Central memory CD4-positive, alpha-beta T cell (primary cell): ENCODE data around the gene SYT15.
"Not testable (repeated sequence)": the region's sequence is repeated elsewhere in the genome, so short reads cannot be mapped to it uniquely, and the experiment has no call there.

Experiments
- DNase-seq: peaks from one replicate; pipeline ENCODE4 v3.0.0; 2022
- total RNA-seq, 3 experiments: gene quantifications; one replicate each; lab custom pipeline; 2026; lab: John Stamatoyannopoulos, UW

SYT15 gene
- 0 reads per million in 3 experiments for total RNA-seq

GRCh38 chr10:46578474-46579178, at the start of gene SYT15:
TSS of gene SYT15 (plus strand) at chr10:46579128. CDS start at chr10:46579169, 41 bp downstream.
- DNase-seq: not testable (repeated sequence)

DNA sequence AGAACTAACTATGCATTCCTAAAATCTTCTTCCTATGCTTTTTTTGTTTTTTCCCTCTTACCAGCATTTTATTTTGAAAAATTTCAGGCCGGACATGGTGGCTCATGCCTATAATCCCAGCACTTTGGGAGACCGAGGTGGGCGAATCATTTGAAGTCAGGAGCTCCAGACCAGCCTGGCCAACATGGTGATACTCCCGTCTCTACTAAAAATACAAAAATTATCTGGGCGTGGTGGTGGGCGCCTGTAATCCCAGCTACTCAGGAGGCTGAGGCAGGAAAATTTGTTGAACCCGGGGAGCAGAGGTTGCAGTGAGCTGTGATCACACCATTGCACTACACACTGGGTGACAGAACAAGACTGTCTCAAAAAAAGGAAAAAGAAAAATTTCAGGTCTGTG, 49.2 kb upstream of the SYT15 start:
- not testable (repeated sequence) for DNase-seq

GRCh38 chr10:46530249-46531186, 48.4 kb upstream of the SYT15 start:
- DNase-seq: no peak

- DNase-seq: not testable (repeated sequence)
Observed at GRCh38 chr10:46532256-46532655, 46.7 kb upstream of the SYT15 start.

DNA sequence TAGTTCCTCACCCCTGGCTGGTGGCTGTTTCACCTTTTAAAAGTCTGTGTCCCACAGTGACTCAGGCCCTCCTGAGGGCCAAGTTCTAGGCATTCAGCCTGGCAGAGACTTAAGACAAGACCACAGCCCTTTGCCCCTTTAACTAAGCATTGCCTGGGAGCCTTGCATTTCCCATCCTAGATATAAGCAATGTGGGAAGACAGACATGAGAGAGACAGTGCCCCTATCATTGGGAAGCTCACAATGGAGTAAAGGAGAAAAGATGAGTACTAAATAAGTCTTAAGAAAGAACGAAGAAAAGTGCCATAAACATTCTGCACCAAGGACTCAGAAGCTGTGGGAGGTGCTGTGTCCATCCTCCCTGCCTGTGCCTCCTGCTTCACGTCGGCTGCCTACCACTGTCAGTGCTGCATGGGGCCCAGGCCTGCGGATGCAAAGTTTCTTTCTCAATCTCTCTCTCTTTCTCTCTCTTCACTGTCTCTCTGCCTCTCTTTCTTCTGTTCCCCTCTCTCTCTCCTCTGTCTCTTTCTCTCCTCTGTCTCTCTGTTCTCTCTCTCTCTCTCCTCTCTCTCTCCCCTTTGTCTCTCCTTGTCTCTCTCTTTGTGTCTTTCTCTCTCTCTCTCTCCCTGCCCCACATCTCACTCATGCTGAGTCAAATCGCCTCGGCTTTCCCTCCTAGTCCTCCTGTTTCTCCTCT, 44.0 kb upstream of the SYT15 start:
- DNase-seq: no peak

- no peak for DNase-seq
Observed at GRCh38 chr10:46536171-46536570, 42.8 kb upstream of the SYT15 start.

GRCh38 chr10:46536781-46537180, 42.1 kb upstream of the SYT15 start:
- DNase-seq: no peak

- no peak for DNase-seq
Observed at GRCh38 chr10:46537309-46537708, 41.6 kb upstream of the SYT15 start.

DNA sequence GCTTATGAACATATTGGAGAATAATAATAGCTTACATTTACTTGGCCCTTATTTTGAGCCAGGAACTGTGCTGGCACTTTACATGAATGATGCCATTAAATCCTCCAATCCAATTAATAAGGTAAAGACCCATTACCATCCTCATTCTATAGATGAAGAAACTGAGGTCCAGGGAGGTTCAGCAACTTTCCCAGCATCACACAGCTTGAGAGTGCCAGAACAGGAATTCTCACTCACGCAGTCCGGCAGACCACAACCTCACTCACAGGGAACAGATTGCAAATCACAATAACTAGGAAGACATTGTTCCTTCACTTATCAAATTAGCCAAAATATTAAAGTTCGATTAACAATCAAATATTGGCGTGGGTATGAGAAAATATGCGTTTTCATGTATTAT, 40.8 kb upstream of the SYT15 start:
- no peak for DNase-seq

GRCh38 chr10:46538717-46539426, 40.1 kb upstream of the SYT15 start:
- DNase-seq: no peak

- no peak for DNase-seq
Observed at GRCh38 chr10:46539596-46540411, 39.1 kb upstream of the SYT15 start.

- DNase-seq: no peak
Observed at GRCh38 chr10:46540412-46541016, 38.4 kb upstream of the SYT15 start.

GRCh38 chr10:46541017-46541661, 37.8 kb upstream of the SYT15 start:
- no peak for DNase-seq

DNA sequence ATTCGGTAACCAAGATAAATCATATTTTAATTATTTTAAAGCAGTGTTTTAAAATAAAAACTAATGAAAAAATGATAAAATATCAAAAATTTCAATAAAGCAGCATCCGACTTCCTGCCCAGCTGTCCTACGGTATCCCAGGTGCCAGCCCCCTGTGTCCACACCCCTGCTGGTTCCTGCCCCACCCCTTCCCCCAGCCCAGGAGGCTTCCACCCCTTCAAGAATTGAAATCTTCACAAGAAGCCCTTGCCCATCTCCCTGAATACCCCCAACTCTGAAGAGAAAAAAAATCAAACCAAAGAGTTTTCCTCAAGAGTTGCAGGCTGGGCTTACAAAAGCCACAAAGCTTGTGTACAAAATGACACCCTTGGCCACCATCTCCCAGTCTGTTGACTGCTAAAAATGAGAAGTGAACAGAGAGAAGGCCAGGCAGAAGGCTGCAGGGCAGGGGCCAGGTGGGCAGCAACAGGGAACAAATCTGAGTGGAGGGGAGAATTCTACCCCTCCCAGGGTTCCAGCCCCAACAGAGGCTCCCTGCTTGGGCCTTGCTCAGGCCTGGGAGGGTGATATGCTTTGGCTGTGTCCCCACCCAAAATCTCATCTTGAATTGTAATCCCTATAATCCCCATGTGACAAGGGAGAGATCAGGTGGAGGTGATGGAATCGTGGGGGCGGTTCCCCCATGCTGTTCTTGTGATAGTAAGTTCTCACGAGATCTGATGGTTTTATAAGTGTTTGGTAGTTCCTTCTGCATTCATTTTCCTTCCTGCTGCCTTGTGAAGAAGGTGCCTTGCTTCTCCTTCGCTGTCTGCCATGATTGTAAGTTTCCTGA, 37.0 kb upstream of the SYT15 start:
- no peak for DNase-seq

DNA sequence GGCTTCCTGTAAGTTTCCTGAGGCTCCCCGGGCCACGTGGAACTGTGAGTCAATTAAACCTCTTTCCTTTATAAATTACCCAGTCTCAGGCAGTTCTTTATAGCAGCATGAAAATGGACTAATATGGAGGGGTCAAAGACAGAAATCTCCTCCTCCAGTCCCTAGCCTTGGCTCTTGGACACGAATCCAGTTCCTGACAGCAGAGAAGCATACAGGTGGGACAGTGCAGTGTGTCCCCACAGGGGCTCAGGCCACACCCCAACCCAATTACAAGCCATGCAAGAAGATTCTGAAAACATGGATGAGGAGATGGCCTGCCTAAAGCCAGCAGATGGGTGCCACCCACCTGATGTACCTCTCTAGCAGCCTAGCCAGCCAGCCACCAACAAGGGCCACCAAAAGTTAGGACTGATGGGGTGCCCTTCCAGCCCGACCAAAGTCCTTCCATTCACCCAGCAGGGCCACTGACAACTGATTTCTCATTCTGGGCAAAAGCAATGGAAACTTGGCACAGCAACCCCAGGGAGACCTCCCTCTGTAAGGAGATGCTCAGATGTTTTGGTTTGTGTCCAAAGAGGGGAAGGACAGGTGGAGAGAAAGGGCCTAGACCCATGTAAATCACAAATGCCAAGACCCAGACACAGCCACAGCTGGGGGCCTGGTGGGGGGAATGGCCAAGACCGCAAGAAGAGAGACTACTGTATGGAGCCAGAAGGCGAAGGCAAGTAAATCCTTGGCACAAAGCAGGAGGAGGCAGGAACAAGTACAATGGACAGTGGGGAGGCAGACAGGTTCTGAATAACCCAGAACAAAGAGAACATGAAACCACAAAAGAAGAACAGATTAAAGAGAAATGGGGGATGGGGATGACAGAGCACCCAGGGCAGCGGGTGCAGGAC, 36.1 kb upstream of the SYT15 start:
- DNase-seq: no peak

DNA sequence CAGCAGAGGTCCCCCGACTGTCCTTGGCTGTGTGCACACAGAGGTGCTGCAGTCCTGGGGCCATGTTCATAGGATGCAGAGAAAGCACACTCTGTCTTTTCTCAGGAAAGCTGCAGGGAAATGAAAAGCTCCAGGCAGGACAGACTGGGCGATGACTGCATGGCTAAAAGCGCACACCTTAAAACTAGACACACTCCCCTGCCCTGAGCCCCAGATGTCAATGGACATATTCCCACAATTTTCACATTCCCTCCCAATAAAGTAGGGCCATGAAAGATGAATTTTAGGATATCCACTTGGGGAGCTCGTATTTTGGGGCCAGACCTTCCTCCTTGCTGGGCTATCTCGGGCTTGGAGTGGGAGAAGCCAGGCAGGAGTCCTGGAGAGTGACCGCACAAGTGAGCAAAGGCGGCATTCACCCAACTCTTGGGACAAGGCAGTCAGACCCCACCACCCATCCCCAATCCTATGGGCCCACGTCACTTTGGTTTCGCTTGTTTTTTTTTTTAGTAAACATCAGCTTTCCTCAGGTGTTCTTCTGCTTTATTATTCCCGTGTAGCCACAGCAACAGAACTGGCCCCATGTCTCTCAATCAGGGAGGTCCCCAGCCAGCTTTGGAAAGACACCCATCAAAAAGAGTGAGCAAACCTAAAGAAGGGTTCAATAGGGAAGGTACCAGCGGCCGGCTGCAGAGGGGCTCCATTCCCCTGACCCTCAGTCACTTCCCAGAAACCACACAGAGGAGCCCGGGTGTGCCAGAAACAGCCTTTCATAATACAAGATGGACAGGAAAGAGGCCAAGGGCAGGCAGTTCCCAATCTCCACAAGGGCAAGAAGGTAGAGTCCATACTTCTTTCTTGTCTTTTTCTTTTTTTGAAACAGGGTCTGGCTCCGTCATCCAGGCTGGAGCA, 35.2 kb upstream of the SYT15 start:
- no peak for DNase-seq

GRCh38 chr10:46544989-46545791, 33.7 kb upstream of the SYT15 start:
- DNase-seq: no peak
